Mesenchymal stem cell (in vitro differentiated cells and primary cell): ENCODE results near the gene PDE9A.

Experiments used
- DNase-seq: peaks from one replicate; pipeline ENCODE4 v3.0.0-alpha.2; 2013
- H2AFZ ChIP-seq: one replicate; pipeline ENCODE4 v1.6.1; 2013; ENCODE audit warnings: low read depth, mild to moderate bottlenecking, control low read depth, inconsistent platforms, low read length, moderate library complexity
- H2AK5ac ChIP-seq: 2 replicates; pipeline ENCODE4 v1.6.1; 2013; ENCODE audit warnings: low read length, moderate library complexity, mild to moderate bottlenecking, inconsistent platforms; ENCODE audit not compliant: severe bottlenecking
- H2BK120ac ChIP-seq: one replicate; pipeline ENCODE4 v1.6.1; 2013; ENCODE audit warnings: low read depth, mild to moderate bottlenecking, inconsistent platforms, low read length, moderate library complexity
- H2BK12ac ChIP-seq, 2 experiments: one replicate each; pipeline ENCODE4 v1.6.1; 2013; ENCODE audit warnings: inconsistent platforms in 2 of 2, low read length in 2 of 2, mild to moderate bottlenecking in 2 of 2, moderate library complexity in 2 of 2, control low read depth in 1 of 2
- H2BK15ac ChIP-seq: one replicate; pipeline ENCODE4 v1.6.1; 2013; ENCODE audit warnings: mild to moderate bottlenecking, low read depth, inconsistent platforms; ENCODE audit not compliant: poor library complexity, severe bottlenecking
- H2BK5ac ChIP-seq: 2 replicates; pipeline ENCODE4 v1.6.1; 2013; ENCODE audit warnings: low read depth, mild to moderate bottlenecking, low read length, control low read depth, inconsistent platforms; ENCODE audit not compliant: poor library complexity, severe bottlenecking
- H3K14ac ChIP-seq, 2 experiments: one replicate each; pipeline ENCODE4 v1.6.1; 2013; ENCODE audit warnings: inconsistent platforms in 2 of 2, low read length in 2 of 2, control low read depth in 1 of 2, mild to moderate bottlenecking in 1 of 2, moderate library complexity in 1 of 2
- H3K18ac ChIP-seq, 2 experiments: one replicate each; pipeline ENCODE4 v1.6.1; 2013; ENCODE audit warnings: inconsistent platforms in 2 of 2, low read length in 2 of 2, control low read depth in 1 of 2, low read depth in 1 of 2, mild to moderate bottlenecking in 1 of 2
- H3K23ac ChIP-seq, 2 experiments: one replicate each; pipeline ENCODE4 v1.6.1; 2013; ENCODE audit warnings: inconsistent platforms in 2 of 2, low read length in 2 of 2, mild to moderate bottlenecking in 2 of 2, moderate library complexity in 2 of 2, control low read depth in 1 of 2
- H3K27ac ChIP-seq: 2 replicates; pipeline ENCODE4 v1.5.1; 2013; ENCODE audit warnings: mild to moderate bottlenecking, moderate library complexity, low read length, control low read depth, inconsistent platforms; ENCODE audit not compliant: poor library complexity, severe bottlenecking
- H3K27me3 ChIP-seq, 2 experiments: 2 replicates each; pipeline versions ENCODE4 v1.6.1 to v1.7.0; 2013; ENCODE audit warnings: low read length in 2 of 2, mild to moderate bottlenecking in 2 of 2, moderate library complexity in 2 of 2, control low read depth in 1 of 2, inconsistent platforms in 1 of 2; ENCODE audit not compliant: control insufficient read depth in 1 of 2, insufficient read depth in 1 of 2
- H3K36me3 ChIP-seq, 2 experiments: 2 replicates each; pipeline versions ENCODE4 v1.6.1 to v1.7.0; 2013; ENCODE audit warnings: low read length in 2 of 2, control low read depth in 1 of 2, inconsistent platforms in 1 of 2, low read depth in 1 of 2, mild to moderate bottlenecking in 1 of 2; ENCODE audit not compliant: insufficient read depth in 2 of 2, control insufficient read depth in 1 of 2
- H3K4ac ChIP-seq, 2 experiments: one replicate each; pipeline ENCODE4 v1.6.1; 2013; ENCODE audit warnings: inconsistent platforms in 2 of 2, low read length in 2 of 2, mild to moderate bottlenecking in 2 of 2, moderate library complexity in 2 of 2, control low read depth in 1 of 2, low read depth in 1 of 2
- H3K4me1 ChIP-seq: 2 replicates; pipeline ENCODE4 v1.6.1; 2013; ENCODE audit warnings: low read depth, low read length, control low read depth; ENCODE audit not compliant: control insufficient read depth, insufficient read depth
- H3K4me2 ChIP-seq: 2 replicates; pipeline ENCODE4 v1.6.1; 2013; ENCODE audit warnings: low read length, mild to moderate bottlenecking, inconsistent platforms; ENCODE audit not compliant: poor library complexity, severe bottlenecking
- H3K4me3 ChIP-seq, 2 experiments: 2 replicates each; pipeline versions ENCODE4 v1.5.1 to v1.7.0; 2013; ENCODE audit warnings: low read length in 2 of 2, mild to moderate bottlenecking in 2 of 2, control low read depth in 1 of 2, low read depth in 1 of 2; ENCODE audit not compliant: insufficient read depth in 1 of 2
- H3K79me1 ChIP-seq: replicated peaks from 2 replicates; pipeline ENCODE4 v1.6.1; 2013; ENCODE audit warnings: mild to moderate bottlenecking, control low read depth, low read length, inconsistent platforms; ENCODE audit not compliant: poor library complexity, severe bottlenecking
- H3K9ac ChIP-seq: 2 replicates; pipeline ENCODE4 v1.7.0; 2013; ENCODE audit warnings: mild to moderate bottlenecking, low read length, moderate library complexity
- H3K9me3 ChIP-seq: 2 replicates; pipeline ENCODE4 v1.7.0; 2013; ENCODE audit warnings: mild to moderate bottlenecking, low read length; ENCODE audit not compliant: control insufficient read depth
- H4K8ac ChIP-seq: one replicate; pipeline ENCODE4 v1.6.1; 2013; ENCODE audit warnings: inconsistent platforms, mild to moderate bottlenecking, low read length, moderate library complexity
- H4K91ac ChIP-seq: one replicate; pipeline ENCODE4 v1.6.1; 2013; ENCODE audit warnings: mild to moderate bottlenecking, low read length, inconsistent platforms
- WGBS: methylation state at CpG from one replicate; pipeline ENCODE4 v1.1.7; 2013; ENCODE audit warnings: mixed read lengths; 5-methylcytosine and 5-hydroxymethylcytosine counted together

The PDE9A gene

DNA sequence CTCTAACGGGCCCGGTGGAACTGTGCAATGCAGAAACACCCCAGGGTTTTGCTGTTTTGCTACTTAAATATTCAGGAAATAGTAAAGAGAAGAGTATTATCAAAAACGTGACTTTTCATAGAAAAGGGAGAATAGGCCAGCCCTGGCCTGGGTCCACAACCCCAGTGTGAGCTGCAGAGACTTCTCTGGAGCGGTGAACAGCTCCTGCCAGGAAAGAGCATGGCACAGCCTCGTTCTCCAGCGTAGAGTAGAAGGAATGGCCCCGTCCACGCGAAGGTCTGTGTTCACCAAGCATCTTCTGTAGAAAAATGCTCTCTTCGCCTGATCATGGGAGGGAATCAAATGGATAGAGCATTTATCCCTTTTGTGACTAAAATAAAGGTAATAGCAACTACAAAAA, 51.4 kb downstream of the PDE9A start:
- Histone ChIP-seq H3K9ac (no peak overlapping the region), H3K4me2 (no peak overlapping the region), H3K27me3 (peaks cover 0 to 20% of the 10 kb centered on the region in 2 experiments), H3K4me3 (no peak overlapping the region), H2BK12ac (no peak overlapping the region), H3K14ac (no peak overlapping the region), H2BK120ac (no peak overlapping the region), H3K36me3 (peaks cover 0 to 7% of the 10 kb centered on the region in 2 experiments), H2AFZ (no peak overlapping the region), H4K91ac (no peak overlapping the region), H3K4me1 (peaks cover 8% of the 10 kb centered on the region), H3K23ac (no peak overlapping the region), H3K27ac (no peak overlapping the region), H3K4ac (no peak overlapping the region), H2BK15ac (peak overlapping the region; percentile 33), H2BK5ac (no peak overlapping the region), H3K9me3 (peaks cover 21% of the 10 kb centered on the region), H3K79me1 (no peaks in the 10 kb centered on the region), H2AK5ac (no peak overlapping the region), H3K18ac (no peak overlapping the region), H4K8ac (no peak overlapping the region)
- DNase-seq: no peak
- WGBS: 94% methylated on average over 10 of the region's 10 CpGs

DNA sequence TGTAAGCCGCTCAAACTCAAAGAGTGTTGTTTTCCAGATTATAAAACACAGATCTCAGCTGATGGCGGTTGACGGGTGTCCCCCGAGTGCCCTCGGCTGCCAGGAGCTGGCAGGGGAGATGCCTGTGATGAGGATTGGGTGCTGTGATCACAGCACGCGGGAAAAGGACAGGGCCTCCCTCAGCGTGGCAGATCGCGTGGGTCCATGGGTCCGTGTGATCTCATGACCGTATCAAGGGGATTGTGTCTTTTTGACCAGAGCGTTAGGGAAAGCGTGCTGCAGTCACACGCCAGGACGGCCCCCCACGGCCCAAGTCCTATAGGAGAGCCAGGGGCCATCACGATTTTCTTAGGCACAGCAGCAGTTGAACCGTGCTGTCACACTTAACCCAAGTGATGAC, 51.9 kb downstream of the PDE9A start:
- H2BK12ac ChIP-seq: no peak overlapping the region
- no peak overlapping the region for H3K4ac ChIP-seq
- no peak overlapping the region for H3K9ac ChIP-seq
- H2BK5ac ChIP-seq: no peak overlapping the region
- H3K36me3 ChIP-seq: peaks cover 0 to 7% of the 10 kb centered on the region in 2 experiments
- no peak overlapping the region for H3K14ac ChIP-seq
- H3K27me3 ChIP-seq: peaks cover 0 to 20% of the 10 kb centered on the region in 2 experiments
- no peak for DNase-seq
- no peak overlapping the region for H2AFZ ChIP-seq
- H4K8ac ChIP-seq: no peak overlapping the region
- no peak overlapping the region for H2BK15ac ChIP-seq
- H3K9me3 ChIP-seq: peaks cover 21% of the 10 kb centered on the region
- WGBS: 94% methylated on average over 19 of the region's 19 CpGs
- H3K79me1 ChIP-seq: no peaks in the 10 kb centered on the region
- no peak overlapping the region for H4K91ac ChIP-seq
- H3K4me1 ChIP-seq: peaks cover 8% of the 10 kb centered on the region
- H3K4me2 ChIP-seq: no peak overlapping the region
- no peak overlapping the region for H3K4me3 ChIP-seq
- H2AK5ac ChIP-seq: no peak overlapping the region
- no peak overlapping the region for H3K23ac ChIP-seq
- no peak overlapping the region for H3K27ac ChIP-seq
- no peak overlapping the region for H2BK120ac ChIP-seq
- H3K18ac ChIP-seq: no peak overlapping the region

DNA sequence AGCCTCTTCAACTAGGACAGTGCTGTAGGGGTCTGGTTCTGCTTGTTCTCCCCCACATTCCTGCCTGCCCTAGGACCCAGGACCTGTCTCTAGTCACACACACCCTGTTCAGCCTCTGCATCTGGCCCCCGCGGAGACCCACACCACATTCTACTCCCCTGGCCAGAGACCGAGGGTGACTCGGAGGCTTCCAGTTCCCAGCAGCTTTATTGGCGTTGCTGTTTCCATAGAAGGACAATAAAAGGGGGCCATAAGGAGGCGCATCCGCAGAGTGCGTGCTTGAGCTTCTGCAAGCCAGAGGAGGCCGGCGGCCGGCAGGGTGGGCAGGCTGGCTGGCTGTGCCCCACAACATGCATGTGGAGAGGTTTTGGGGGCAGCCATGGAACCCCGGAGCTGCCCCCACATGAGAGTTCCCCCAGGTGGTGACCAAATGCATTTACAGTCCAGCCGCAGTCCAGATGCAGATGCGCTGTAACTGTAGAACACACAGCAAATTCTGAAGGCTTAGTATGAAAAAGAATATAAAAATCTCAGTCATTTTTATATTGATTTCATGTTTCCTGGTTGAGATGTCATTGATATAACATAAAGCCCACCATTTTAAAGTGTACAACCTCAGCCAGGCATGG, 52.4 kb downstream of the PDE9A start:
- H2BK15ac ChIP-seq: no peak overlapping the region
- 84% methylated on average over 12 of the region's 14 CpGs for WGBS
- no peak overlapping the region for H2BK120ac ChIP-seq
- H2BK5ac ChIP-seq: no peak overlapping the region
- no peak overlapping the region for H3K27ac ChIP-seq
- H3K27me3 ChIP-seq: peaks cover 0 to 20% of the 10 kb centered on the region in 2 experiments
- H3K4me3 ChIP-seq: no peak overlapping the region
- no peak overlapping the region for H3K9ac ChIP-seq
- no peak overlapping the region for H3K23ac ChIP-seq
- no peak overlapping the region for H3K14ac ChIP-seq
- H2AFZ ChIP-seq: no peak overlapping the region
- no peak overlapping the region for H4K91ac ChIP-seq
- H3K36me3 ChIP-seq: peaks cover 0 to 7% of the 10 kb centered on the region in 2 experiments
- no peak overlapping the region for H3K4ac ChIP-seq
- no peak overlapping the region for H2BK12ac ChIP-seq
- H2AK5ac ChIP-seq: no peak overlapping the region
- H3K18ac ChIP-seq: no peak overlapping the region
- no peak for DNase-seq
- peaks cover 8% of the 10 kb centered on the region for H3K4me1 ChIP-seq
- H4K8ac ChIP-seq: no peak overlapping the region
- H3K4me2 ChIP-seq: no peak overlapping the region
- no peaks in the 10 kb centered on the region for H3K79me1 ChIP-seq
- peaks cover 20% of the 10 kb centered on the region for H3K9me3 ChIP-seq

DNA sequence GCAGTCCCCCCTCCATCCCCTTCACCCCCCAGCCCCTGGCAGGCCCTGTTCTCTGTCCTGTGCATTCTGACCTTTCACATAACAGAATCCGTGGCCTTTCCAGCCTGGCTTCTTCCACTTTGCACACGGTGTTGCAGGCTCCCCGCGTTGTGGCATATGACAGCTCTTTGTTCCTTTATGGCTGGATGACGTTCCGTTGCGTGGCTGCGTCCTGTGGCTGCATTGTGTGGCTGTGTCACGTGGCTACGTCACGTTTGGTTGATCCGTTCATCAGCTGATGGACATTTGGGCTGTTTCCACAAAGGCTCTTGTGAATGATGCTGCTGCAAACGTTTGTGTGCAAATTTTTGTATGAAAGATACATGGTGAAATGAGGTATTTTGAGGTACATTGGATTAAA, 53.3 kb downstream of the PDE9A start:
- no peak overlapping the region for H3K9ac ChIP-seq
- no peak overlapping the region for H3K14ac ChIP-seq
- H2BK120ac ChIP-seq: no peak overlapping the region
- H3K36me3 ChIP-seq: peaks cover 0 to 7% of the 10 kb centered on the region in 2 experiments
- no peak overlapping the region for H3K27ac ChIP-seq
- H3K9me3 ChIP-seq: peaks cover 11% of the 10 kb centered on the region
- no peak overlapping the region for H2BK5ac ChIP-seq
- WGBS: 95% methylated on average over 13 of the region's 13 CpGs
- no peak overlapping the region for H3K4me3 ChIP-seq
- H3K4me1 ChIP-seq: peaks cover 8% of the 10 kb centered on the region
- H3K4me2 ChIP-seq: no peak overlapping the region
- no peak overlapping the region for H4K91ac ChIP-seq
- no peak overlapping the region for H2AFZ ChIP-seq
- H3K27me3 ChIP-seq: peaks cover 0 to 20% of the 10 kb centered on the region in 2 experiments
- no peak overlapping the region for H4K8ac ChIP-seq
- H3K79me1 ChIP-seq: no peaks in the 10 kb centered on the region
- no peak overlapping the region for H3K18ac ChIP-seq
- no peak overlapping the region for H3K23ac ChIP-seq
- no peak overlapping the region for H2BK15ac ChIP-seq
- no peak for DNase-seq
- H2BK12ac ChIP-seq: no peak overlapping the region
- H2AK5ac ChIP-seq: no peak overlapping the region
- H3K4ac ChIP-seq: no peak overlapping the region
